H1 (cell line): ENCODE data around the gene MAML3. TPM values are rescaled to one million over a fixed set of nuclear protein-coding genes. Genes with fewer than 3 reads are reported as not detected.

ENCODE experiments used
- ASH2L ChIP-seq: fragments of 200-600, 300-600 bp; sonication (generic); IDR thresholded peaks from one replicate; pipeline ENCODE4 v1.7.1; 2017; ENCODE audit warnings: low read length
- CHD1 ChIP-seq: IDR thresholded peaks from 2 replicates; pipeline ENCODE4 v1.6.1; 2012; ENCODE audit warnings: low read depth, low read length, improper control_type of control experiment
- CTBP2 ChIP-seq: IDR thresholded peaks from 2 replicates; pipeline ENCODE4 v1.7.0; 2011; ENCODE audit warnings: borderline replicate concordance, mild to moderate bottlenecking, moderate library complexity, mixed read lengths, low read length; ENCODE audit not compliant: insufficient read depth, insufficient read length
- EGR1 ChIP-seq: IDR thresholded peaks from 2 replicates; pipeline ENCODE4 v1.6.1; 2011; ENCODE audit warnings: low read depth, low read length, borderline replicate concordance
- GABPA ChIP-seq: IDR thresholded peaks from 2 replicates; pipeline ENCODE4 v1.6.1; 2011; ENCODE audit warnings: mild to moderate bottlenecking, low read length, moderate library complexity, borderline replicate concordance; ENCODE audit not compliant: insufficient read depth
- GTF2F1 ChIP-seq: IDR thresholded peaks from 2 replicates; pipeline ENCODE4 v1.6.1; 2012; ENCODE audit warnings: low read depth, low read length, improper control_type of control experiment, borderline replicate concordance
- HDAC6 ChIP-seq: IDR thresholded peaks from one replicate; pipeline ENCODE4 v1.7.1; 2012; ENCODE audit warnings: low read depth, mild to moderate bottlenecking, inconsistent platforms, low read length, moderate library complexity
- KDM1A ChIP-seq: fragments of 200-600, 300-600 bp; sonication (generic); IDR thresholded peaks from 2 replicates; pipeline ENCODE4 v1.7.1; 2016; ENCODE audit warnings: mild to moderate bottlenecking, low read length, borderline replicate concordance
- KDM4A ChIP-seq: IDR thresholded peaks from one replicate; pipeline ENCODE4 v1.7.1; 2012; ENCODE audit warnings: low read depth, mild to moderate bottlenecking, moderate library complexity, low read length, inconsistent platforms; ENCODE audit not compliant: severe bottlenecking
- MAFK ChIP-seq: IDR thresholded peaks from 2 replicates; pipeline ENCODE4 v1.6.1; 2012; ENCODE audit warnings: low read depth, mild to moderate bottlenecking, improper control_type of control experiment, low read length
- POLR2A ChIP-seq, 2 experiments: IDR thresholded peaks; 1 replicate in 1 of 2; 2 replicates in 1 of 2; pipeline ENCODE4 v1.6.1; 2011; ENCODE audit warnings: low read depth in 2 of 2, low read length in 2 of 2, mild to moderate bottlenecking in 2 of 2; ENCODE audit errors: control extremely low read depth in 1 of 2
- SP4 ChIP-seq: IDR thresholded peaks from 2 replicates; pipeline ENCODE4 v1.6.1; 2012; ENCODE audit warnings: low read length, inconsistent platforms
- TBP ChIP-seq: IDR thresholded peaks from 2 replicates; pipeline ENCODE4 v1.6.1; 2011; ENCODE audit warnings: low read depth, low read length, improper control_type of control experiment
- ZNF274 ChIP-seq: IDR thresholded peaks from 2 replicates; pipeline ENCODE4 v1.7.0; 2012; ENCODE audit warnings: low read length, borderline replicate concordance; ENCODE audit errors: extremely low read depth
- polyA plus RNA-seq, 7 experiments: library from polyadenylated mRNA; depleted of rRNA in 3 of 7; stranded (reverse) in 5 of 7; unstranded in 2 of 7; fragments of >200 nt in 5 of 7; fragments of 200-250 nt in 2 of 7; gene quantifications; 1 replicate in 5 of 7; 2 replicates in 1 of 7; 4 replicates in 1 of 7; pipeline versions ENCODE4 v1.2.1 to v1.2.3, GENCODE V29; 2011 to 2013; ENCODE audit warnings: missing spikeins in 2 of 7, mixed read lengths in 2 of 7
- total RNA-seq: library from RNA; stranded (reverse); fragmentation: NEBNext Ultra II Directional; extraction: Animal tissue kit (Norgen Biotek cat#: 25700); gene quantifications from 2 replicates; pipeline ENCODE4 v1.2.1, GENCODE V29; 2021
- TF ChIP-seq, protein P1 (sequence below): IDR thresholded peaks from 2 replicates; pipeline ENCODE4 v1.6.1; 2012; ENCODE audit warnings: inconsistent platforms
- TF ChIP-seq, protein P2 (sequence below): IDR thresholded peaks from 2 replicates; pipeline ENCODE4 v1.6.1; 2012; ENCODE audit warnings: low read length, inconsistent platforms

MAML3 gene
- total and polyA plus RNA-seq, 2 of the 8 experiments (the other 6 are each of a cell fraction or from before 2014, with no cell fraction given): 2.1 to 5.7 TPM

DNA sequence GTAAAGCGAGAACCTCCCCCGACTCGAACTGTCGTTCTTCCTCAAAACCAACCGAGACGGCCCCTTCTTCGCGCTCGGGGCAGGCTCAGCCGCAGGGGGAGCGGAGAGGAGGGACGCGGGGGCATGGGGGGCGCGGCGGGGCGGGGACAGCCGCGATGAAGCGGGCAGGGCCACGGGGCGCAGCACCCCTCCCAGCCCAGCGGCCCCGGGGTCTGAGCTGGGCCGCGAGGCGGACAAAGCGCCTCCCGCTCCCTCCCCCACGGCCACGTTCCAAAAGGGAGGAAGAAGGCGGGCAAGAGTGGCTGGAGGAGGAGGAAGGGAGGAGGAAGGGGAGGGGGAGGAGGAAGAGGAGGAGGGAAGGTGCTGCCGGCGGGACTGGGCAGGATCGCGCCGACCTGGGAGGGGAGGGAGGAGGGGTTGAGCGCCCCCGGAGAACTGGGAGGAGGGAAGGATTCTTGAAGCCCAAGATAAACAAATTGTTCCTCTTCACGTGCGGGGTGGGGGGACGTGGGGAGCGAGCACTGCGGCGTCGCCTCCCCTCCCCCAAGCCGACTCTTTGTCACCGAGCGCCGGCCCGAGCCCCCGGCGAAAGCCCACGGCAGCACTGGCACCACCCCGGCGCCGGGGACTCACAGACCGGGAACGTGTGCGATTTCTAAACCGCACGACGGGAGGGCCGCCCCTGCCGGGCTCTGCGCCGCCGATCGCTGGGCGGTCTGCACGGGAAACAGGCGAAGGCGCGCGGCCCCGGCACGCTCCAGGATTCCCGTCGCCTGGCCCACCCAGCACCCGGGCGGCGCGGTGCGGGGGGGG lies 2.9 kb downstream of the MAML3 start (continued):
- TF ChIP-seq HDAC6 (no peak), KDM4A (peak; percentile 69), EGR1 (peak; percentile 71), ZNF274 (no peak), GABPA (no peak), MAFK (no peak), GTF2F1 (0 out of 2 replicates have a peak, but pooled peaks have one; percentile 60), KDM1A (no peak), SP4 (no peak), CTBP2 (no peak), POLR2A (IDR thresholded peaks at IDR 0.05; ENCODE audit: control extremely low read depth in 1 of 2, low read depth in 2 of 2, low read length in 2 of 2) (peak; percentile 57 to 73), ASH2L (peak; percentile 65), CHD1 (no peak), TBP (0 out of 2 replicates have a peak, but pooled peaks have one; percentile 17)
- TF ChIP-seq, protein P1, sequence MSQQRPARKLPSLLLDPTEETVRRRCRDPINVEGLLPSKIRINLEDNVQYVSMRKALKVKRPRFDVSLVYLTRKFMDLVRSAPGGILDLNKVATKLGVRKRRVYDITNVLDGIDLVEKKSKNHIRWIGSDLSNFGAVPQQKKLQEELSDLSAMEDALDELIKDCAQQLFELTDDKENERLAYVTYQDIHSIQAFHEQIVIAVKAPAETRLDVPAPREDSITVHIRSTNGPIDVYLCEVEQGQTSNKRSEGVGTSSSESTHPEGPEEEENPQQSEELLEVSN: peak; percentile 29; the same call in 1 of the 2 replicates
- TF ChIP-seq, protein P2, sequence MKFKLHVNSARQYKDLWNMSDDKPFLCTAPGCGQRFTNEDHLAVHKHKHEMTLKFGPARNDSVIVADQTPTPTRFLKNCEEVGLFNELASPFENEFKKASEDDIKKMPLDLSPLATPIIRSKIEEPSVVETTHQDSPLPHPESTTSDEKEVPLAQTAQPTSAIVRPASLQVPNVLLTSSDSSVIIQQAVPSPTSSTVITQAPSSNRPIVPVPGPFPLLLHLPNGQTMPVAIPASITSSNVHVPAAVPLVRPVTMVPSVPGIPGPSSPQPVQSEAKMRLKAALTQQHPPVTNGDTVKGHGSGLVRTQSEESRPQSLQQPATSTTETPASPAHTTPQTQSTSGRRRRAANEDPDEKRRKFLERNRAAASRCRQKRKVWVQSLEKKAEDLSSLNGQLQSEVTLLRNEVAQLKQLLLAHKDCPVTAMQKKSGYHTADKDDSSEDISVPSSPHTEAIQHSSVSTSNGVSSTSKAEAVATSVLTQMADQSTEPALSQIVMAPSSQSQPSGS: peak; percentile 74; the same call in 1 of the 2 replicates
